SIG-M5 (cell line): Measurements from ENCODE around the gene ERICH6B.

Source experiments
- DNase-seq: peaks from one replicate; lab custom pipeline; 2025; lab: John Stamatoyannopoulos, UW

Gene ERICH6B

GRCh38 chr13:45542391-45542790 lies 73.1 kb downstream of the ERICH6B start:
- DNase-seq: no peak

DNA sequence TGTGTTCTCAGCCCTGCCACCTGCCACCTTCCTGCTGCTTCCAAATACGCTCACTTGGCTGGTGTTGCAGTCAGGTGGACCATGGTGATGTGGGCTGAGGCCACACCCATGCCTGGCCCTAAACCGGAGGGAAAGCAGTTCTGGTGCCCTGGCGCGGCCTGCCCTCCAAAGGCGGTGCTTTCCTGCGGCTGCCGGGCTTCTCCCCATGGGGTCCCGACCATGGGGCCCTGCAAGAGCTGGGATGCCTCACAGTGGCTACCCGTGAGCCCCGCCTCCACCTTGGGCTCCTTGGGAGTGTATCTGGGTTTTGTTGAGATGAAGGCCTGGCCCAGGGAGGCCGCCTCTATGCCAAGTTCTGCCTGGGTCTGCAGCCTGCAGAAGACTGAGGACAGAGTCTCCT lies 73.7 kb downstream of the ERICH6B start:
- no peak for DNase-seq

GRCh38 chr13:45540864-45541263 lies 74.7 kb downstream of the ERICH6B start:
- DNase-seq: no peak

- no peak for DNase-seq
Observed at GRCh38 chr13:45540195-45540594, 75.3 kb downstream of the ERICH6B start.

- DNase-seq: no peak
Observed at GRCh38 chr13:45538382-45538781, 77.2 kb downstream of the ERICH6B start.

- DNase-seq: no peak
Observed at GRCh38 chr13:45537516-45537915, 78.0 kb downstream of the ERICH6B start.

DNA sequence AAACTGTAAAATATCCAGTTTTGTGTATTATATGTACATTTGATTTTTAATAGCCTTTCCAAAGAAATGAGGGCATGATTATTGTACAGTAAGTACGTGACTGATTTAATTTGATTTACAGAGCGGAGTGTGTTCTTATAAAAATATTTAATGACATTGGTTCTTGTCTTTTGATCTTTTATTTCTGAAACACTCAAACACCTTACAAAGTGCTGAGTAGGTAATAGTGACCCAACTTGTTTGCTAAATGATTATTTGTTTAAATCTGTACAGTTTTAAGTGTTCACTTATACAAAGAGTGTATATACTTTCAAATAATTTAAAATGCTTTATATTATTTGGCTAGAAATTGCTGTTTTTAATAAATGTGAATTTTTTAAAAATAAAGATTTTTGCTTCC lies 79.3 kb downstream of the ERICH6B start:
- no peak for DNase-seq

DNA sequence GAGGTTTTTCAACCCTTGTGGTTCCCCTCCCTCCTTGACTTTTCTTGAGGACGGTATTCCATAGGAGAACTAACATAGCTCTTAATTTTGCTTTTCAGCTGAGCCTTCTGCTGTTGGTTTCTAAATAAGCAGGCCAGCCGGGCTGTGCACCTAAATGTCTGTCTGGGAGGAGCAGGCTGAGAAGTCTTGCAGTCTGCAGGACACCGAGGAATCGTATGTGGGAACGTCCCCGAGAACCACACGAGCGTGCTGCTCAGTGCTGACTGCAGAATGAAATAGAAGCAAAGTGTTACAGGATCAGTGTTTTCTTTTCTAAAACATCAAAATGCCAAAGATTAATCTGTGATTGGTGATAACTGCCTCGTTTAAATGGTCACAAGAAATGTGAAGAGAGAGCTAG lies 80.9 kb downstream of the ERICH6B start:
- no peak for DNase-seq

GRCh38 chr13:45529758-45530157 lies 85.8 kb downstream of the ERICH6B start:
- DNase-seq: no peak

- DNase-seq: no peak
Observed at GRCh38 chr13:45527699-45528462, 87.7 kb downstream of the ERICH6B start.

DNA sequence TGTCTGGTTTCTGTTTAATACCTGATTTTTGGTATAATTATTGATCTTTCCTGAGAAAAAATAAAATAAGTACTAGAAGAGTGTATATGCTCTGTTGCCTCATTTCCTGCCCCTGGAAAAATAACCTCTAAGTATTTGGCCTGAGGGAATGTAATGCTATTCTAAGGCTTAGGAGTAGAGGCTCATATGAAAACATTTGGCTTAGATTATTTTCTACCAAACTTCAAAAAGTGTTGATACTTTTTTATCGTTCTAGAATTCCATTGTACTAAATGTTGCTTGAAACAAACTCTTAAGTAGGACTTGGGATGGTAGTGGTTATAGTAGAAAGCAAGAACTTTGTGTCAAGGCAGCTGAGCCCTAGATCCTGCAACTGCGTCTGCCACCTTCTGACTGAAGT lies 93.0 kb downstream of the ERICH6B start:
- no peak for DNase-seq

GRCh38 chr13:45521297-45521696 lies 94.2 kb downstream of the ERICH6B start:
- no peak for DNase-seq

DNA sequence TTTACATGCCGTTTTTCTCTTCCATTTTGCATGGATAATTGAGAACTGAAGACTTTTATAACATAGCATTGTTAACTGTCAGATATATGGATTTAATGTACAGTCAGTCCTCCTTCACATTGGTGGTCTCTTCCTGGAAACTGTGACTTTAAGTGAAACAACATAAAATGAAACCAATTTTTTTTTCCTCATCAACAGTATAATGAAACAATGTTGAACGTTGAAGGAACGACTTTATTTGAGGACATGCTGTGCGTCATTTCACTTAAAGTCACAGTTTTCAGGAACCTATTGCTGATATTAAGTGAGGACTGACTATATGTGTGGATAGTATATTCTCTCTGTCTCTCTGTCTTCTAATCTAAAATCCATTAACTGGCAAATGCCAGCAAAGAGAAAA lies 96.0 kb downstream of the ERICH6B start:
- DNase-seq: no peak

DNA sequence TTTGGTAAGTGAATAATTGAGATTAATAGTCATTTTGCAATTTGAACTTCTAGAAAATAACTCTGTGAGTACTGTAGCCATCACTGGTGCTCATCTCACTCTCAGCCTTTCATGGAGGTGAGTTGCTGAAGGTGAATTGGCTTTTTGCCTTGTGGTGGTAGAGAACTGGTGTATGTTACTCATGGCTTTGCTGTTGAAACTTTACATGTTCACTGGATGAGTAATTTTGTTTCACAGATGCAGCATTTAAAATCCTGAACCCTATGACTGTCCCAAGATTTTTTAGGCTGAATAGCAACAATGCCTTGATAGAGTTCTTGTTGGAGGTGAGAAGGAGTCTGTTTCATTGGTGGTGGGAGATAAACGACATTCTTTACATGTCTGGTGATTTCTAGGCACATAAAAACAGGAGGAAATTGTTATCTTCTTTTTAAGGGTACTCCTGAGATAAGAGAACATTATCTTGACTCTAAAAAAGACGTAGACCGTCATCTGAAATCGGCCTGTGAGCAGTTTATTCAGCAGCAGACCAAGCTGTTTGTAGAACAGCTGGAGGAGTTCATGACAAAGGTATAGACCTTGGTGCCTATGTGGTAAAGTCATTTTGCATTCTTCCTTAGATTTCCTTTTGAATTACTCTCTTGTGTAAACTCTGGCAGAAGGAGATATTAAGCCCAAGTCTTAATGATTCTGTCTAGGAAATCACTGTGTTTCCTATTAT lies 96.9 kb downstream of the ERICH6B start:
- no peak for DNase-seq

- DNase-seq: no peak
Observed at GRCh38 chr13:45516757-45517156, 98.8 kb downstream of the ERICH6B start.

- DNase-seq: no peak
Observed at GRCh38 chr13:45512098-45512496, 103.4 kb downstream of the ERICH6B start.

DNA sequence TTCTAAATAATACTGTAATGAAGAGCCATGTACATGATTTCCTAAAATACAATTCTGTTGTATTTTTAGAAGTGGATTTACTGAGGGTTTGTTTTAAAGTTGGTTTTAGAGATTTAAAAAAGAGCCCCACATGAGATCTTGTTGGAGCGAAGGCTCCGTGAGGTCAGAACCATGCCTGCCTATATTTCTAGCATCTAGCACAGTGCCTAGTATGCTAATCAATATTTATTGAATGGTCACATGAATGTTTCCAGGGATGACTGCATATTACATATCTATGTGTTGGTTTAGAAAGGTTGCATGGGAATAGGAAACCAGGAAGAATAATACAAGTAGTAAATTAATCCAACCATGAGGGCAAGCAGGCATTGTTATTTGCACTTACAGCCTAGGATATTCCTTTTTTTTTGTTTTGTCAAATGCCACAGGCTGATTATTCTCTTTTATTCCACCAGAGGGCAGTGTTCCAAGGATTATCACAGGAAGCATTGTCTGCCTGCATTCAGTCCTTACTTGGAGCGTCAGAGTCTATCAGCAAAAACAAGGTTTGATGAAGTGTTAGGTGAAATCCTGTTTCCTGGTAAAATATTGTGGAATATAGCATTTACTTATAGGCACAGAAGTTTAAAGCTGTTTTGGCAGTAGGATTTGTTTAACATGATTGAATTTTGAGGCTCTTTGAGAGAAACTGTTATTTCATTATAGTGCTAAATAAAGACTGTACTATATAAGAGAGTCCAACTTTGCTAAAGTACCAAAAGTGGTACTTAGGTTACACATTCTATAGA lies 104.0 kb downstream of the ERICH6B start:
- DNase-seq: no peak

DNA sequence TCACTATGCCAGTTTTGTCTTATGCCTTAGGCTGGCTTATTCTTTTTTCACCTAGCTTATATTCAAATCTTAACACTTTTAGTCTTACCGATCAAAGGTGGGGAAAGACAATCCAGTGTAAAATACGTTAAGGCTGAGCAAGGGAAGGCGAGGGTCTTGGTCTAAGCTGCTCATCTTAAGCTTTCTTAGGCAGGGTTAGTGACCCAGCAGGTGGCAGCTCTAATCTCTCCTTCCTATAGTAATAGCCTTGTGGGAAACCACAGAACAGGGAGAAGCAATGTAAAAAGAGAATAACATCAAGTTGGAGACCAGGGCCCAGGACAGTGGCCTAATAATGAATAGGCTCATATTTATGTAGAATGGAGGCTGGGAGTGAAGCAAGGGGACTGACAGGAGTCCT lies 104.9 kb downstream of the ERICH6B start:
- no peak for DNase-seq

- DNase-seq: no peak
Observed at GRCh38 chr13:45508776-45509175, 106.8 kb downstream of the ERICH6B start.

DNA sequence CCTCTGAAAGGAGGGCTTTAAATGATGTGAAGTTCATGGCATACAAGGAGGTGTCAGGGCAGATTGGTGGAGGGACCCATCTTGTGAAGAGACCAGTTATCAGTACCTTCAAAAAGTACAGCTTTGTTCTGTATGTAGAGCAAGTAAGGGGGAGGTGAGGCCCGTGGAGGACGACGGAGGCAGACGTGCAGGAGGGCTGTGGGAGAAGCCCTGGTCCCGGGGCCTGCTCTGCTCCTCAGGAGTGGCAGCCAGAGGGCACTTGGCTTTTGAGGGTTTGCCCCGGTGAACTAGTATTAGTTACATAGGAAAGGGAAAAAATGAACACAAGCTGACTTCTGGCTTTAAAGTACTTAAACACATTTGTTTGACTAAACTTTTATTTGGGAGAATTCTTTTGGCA lies 108.7 kb downstream of the ERICH6B start:
- no peak for DNase-seq

DNA sequence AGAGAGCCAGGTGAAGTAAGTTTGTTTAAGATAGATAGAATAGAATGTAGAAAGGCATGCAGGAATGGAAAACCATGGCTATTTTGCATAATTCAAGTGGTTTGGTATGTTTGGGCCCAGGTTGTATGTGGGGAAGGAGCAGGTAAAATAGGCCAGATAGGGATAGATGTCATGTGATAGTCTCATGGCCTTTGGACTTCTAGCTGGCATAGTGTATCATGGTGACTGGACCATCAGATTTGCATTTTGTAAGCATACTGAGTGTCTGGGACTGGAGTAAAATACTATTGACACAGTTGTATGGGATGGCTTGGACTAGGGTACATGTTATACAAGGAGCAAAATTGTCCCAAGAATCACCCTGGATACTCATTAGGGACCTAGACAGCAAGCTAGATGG lies 111.9 kb downstream of the ERICH6B start:
- no peak for DNase-seq

GRCh38 chr13:45501175-45501526 lies 114.4 kb downstream of the ERICH6B start:
- no peak for DNase-seq
